GM12891 (cell line): Measurements from ENCODE around the gene IQUB.

Experiments
- PAX5 ChIP-seq: IDR thresholded peaks from 2 replicates; pipeline ENCODE4 v1.6.1; 2011; ENCODE audit warnings: low read length, moderate library complexity, mild to moderate bottlenecking; ENCODE audit not compliant: insufficient read depth, severe bottlenecking
- POLR2A ChIP-seq: IDR thresholded peaks from 2 replicates; pipeline ENCODE4 v1.6.1; 2011; ENCODE audit warnings: low read depth, low read length, control low read depth
- POLR2AphosphoS5 ChIP-seq: IDR thresholded peaks from 2 replicates; pipeline ENCODE4 v1.6.1; 2011; ENCODE audit warnings: low read depth, low read length, control low read depth
- SPI1 ChIP-seq: IDR thresholded peaks from 2 replicates; pipeline ENCODE4 v1.6.1; 2011; ENCODE audit warnings: low read depth, low read length, control low read depth
- TAF1 ChIP-seq: IDR thresholded peaks from 2 replicates; pipeline ENCODE4 v1.6.1; 2011; ENCODE audit warnings: low read depth, low read length, control low read depth

GRCh38 chr7:123425246-123425645 is 109.1 kb downstream of the IQUB start:
- no peak for TF ChIP-seq POLR2A
- TF ChIP-seq POLR2AphosphoS5: no peak
- TF ChIP-seq TAF1: no peak
- no peak for TF ChIP-seq PAX5
- TF ChIP-seq SPI1: no peak
